GM19438 (cell line): Measurements from ENCODE around the gene TTC9.

Experiments
- ATAC-seq: cut with Tn5 transposase; IDR thresholded peaks from one replicate; pipeline ENCODE4 v1.9.1; 2021; ENCODE audit warnings: low read depth; ENCODE audit not compliant: unreplicated experiment

Gene TTC9

GRCh38 chr14:70641548-70642302 lies at the start of gene TTC9:
Gene TTC9 (plus strand): TSS chr14:70641916. CDS start chr14:70642130, 214 bp downstream.
- no peak for ATAC-seq

GRCh38 chr14:70594461-70594860 lies 47.3 kb upstream of the TTC9 start:
- ATAC-seq: no peak

GRCh38 chr14:70595443-70596185 lies 46.1 kb upstream of the TTC9 start:
- ATAC-seq: no peak

GRCh38 chr14:70597731-70598130 lies 44.0 kb upstream of the TTC9 start:
- ATAC-seq: no peak

- ATAC-seq: no peak
Observed at GRCh38 chr14:70599345-70599744, 42.4 kb upstream of the TTC9 start.

- peak; percentile 80 for ATAC-seq
Observed at GRCh38 chr14:70600382-70601157, 41.1 kb upstream of the TTC9 start, which contains the start of gene MED6. Gene MED6 (minus strand): TSS chr14:70600655. CDS start chr14:70600637, 18 bp downstream.

- ATAC-seq: no peak
Observed at GRCh38 chr14:70601162-70601561, 40.6 kb upstream of the TTC9 start.

GRCh38 chr14:70602254-70602653 lies 39.5 kb upstream of the TTC9 start:
- no peak for ATAC-seq

- no peak for ATAC-seq
Observed at GRCh38 chr14:70611216-70611615, 30.5 kb upstream of the TTC9 start.

GRCh38 chr14:70616646-70617045 lies 25.1 kb upstream of the TTC9 start:
- no peak for ATAC-seq

GRCh38 chr14:70618314-70618713 lies 23.4 kb upstream of the TTC9 start:
- no peak for ATAC-seq

- ATAC-seq: no peak
Observed at GRCh38 chr14:70619708-70620107, 22.0 kb upstream of the TTC9 start.

- no peak for ATAC-seq
Observed at GRCh38 chr14:70622111-70622712, 19.5 kb upstream of the TTC9 start.

GRCh38 chr14:70624972-70625371 lies 16.7 kb upstream of the TTC9 start:
- no peak for ATAC-seq

- no peak for ATAC-seq
Observed at GRCh38 chr14:70631948-70632347, 9.8 kb upstream of the TTC9 start.

GRCh38 chr14:70635971-70636595 lies 5.6 kb upstream of the TTC9 start:
- no peak for ATAC-seq

GRCh38 chr14:70638416-70638815 lies 3.3 kb upstream of the TTC9 start:
- ATAC-seq: no peak

GRCh38 chr14:70640938-70641547 lies 673 bp upstream of the TTC9 start:
- ATAC-seq: peak; percentile 55

- ATAC-seq: no peak
Observed at GRCh38 chr14:70642303-70643235, 853 bp downstream of the TTC9 start.
